Measurements from ENCODE around the gene PROM2.

Gene PROM2

DNA sequence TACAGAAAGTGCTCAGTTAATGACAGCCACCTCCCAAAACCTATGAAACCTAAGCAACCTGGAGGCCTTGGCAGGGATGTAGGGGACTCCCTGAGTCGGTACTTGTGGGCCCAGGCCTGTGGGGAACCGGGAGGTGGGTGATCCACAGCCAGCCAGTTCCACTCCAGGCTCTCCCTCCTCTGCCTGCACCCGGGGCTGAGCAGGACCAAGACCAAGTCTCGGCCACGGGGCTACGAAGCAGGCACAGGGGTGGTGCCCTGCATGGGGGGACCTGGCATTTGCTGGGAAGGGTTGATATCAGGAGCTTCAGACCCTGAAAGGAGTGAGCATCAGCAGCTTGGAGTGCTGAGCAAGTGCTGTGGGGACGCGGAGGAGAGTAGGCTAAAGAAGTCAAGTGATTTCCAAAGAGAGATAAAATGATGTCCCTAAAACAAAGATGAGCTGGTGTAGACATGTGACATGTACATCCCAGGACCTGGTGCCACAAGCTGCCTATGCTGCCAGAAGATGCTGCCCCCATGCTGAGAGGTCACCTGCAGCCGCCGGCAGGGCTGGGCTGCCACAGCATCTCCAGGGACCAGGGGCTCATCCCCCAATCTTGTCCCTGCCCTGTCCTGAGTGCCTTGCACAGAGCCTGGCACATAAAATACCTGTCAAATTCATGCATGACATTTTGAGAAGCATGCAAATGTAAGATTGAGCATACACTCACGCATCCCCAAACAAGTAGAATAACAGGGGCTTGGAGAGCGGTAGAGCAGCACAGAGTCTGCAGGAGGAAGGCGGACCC lies 44.4 kb downstream of the PROM2 start:
- no peak overlapping the region for H3K4me3 ChIP-seq (ENCODE audit: low read depth, low read length)
- no peak for DNase-seq (ENCODE audit: low read depth)
- no peak for TF ChIP-seq CTCF (IDR thresholded peaks at IDR 0.05; ENCODE audit: low read depth, low read length, missing control alignments)
- in situ Hi-C loops (cut with HindIII; ENCODE audit: low sequenced_read_pairs), result no loop called here

DNA sequence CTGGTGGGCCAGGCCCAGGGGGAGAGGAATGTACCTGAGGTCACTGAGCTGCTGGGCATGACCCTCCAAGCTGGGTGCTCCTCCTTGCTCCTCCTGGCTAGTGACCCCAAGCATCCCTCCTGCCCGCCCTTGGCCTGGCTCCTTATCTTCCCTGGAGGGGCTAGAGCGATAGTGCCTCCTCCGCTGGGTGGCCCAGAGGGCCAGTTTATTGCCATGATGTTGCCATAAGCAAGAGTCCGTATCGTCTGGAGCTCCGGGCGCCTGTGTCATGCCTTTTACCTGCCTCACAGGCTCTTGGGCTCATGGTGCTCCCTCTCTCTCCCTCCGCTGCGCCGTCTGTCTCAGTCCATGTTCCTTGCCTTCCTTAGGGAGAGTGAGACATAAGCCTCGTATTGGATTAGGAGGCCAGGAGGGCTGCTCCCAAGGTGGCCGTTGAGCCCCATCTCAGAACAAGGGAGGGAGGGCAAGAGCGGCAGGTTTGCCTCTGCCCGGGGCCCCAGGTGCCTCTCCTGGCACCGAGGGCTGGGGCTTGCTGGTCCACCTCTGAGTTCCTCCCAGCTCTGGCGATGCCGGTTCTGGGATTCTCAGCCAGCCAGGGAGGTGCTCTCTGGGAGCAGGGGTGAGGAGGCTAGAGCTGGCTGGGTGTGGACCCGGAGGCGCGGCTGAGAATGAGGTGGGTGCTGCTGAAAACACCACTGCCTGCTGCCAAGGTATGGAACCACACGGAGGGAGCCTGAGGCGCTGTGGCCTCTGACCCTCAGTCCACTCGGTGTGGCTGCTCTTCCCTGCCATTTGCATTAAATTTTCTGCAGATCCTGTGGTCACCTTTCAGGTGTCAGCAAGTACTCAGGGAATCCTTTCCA lies 45.5 kb downstream of the PROM2 start:
- no peak for DNase-seq (ENCODE audit: low read depth)
- TF ChIP-seq CTCF (IDR thresholded peaks at IDR 0.05; ENCODE audit: low read depth, low read length, missing control alignments), result no peak
- in situ Hi-C loops (cut with HindIII; ENCODE audit: low sequenced_read_pairs), result no loop called here
- no peak overlapping the region for H3K4me3 ChIP-seq (ENCODE audit: low read depth, low read length)

DNA sequence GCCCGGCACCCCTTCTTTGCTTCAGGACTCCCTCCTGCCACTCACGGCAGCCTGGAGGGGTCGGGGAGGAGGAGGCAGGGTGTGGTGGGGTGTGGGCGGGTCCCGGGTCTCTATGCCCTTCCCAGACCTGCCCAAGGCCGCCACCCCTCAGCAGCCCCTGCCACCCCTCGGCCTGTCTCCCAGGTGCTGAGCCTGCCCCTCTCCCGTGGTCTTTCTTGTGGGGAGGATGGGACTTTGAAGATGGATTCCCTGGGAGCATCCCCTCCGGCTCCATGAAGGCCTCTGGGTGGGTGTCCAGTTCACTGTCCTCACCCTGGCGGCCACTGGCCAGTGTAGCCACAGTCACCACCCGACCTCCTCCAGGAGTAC lies 46.1 kb downstream of the PROM2 start:
- no peak overlapping the region for H3K4me3 ChIP-seq (ENCODE audit: low read depth, low read length)
- TF ChIP-seq CTCF (IDR thresholded peaks at IDR 0.05; ENCODE audit: low read depth, low read length, missing control alignments), result no peak
- DNase-seq (ENCODE audit: low read depth), result no peak
- in situ Hi-C loops (cut with HindIII; ENCODE audit: low sequenced_read_pairs), result no loop called here

DNA sequence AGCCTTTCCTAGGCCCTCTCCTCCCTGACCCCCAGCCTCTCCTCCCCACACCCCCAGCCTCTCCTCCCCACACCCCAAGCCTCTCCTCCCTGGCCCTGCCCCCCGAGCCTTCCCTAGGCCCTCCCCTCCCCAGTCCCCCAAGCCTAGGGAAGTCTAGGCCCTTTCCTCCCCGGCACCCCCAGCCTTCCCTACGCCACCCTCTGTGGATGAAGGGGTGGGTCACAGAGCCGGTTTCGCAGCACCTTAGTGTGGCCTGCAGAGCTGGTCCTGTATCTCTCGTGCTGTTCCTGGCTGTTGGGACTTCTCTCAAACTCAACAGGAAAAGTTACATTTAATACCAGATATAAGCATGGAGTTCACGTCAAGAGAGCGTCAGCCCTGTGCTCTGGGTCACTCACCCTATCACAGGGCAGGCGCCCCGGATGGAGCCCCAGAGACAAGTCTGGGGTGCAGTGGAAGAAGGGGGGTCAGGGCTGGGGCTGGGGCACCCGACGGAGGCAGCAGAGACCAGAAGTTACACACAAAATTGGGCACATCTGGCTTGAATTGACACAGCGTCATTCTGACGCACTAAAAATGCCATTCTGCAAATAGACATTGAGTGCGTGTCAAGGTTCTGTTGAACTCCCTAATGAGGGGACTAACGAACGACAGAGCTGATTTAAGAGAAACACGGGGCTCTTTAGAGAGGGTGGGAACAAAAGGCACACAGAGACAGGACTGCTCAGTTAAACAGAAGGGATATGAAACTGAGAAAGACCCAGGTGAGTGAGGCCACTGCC lies 46.9 kb downstream of the PROM2 start:
- H3K4me3 ChIP-seq (ENCODE audit: low read depth, low read length), result no peak overlapping the region
- in situ Hi-C loops (cut with HindIII; ENCODE audit: low sequenced_read_pairs), result no loop called here
- no peak for DNase-seq (ENCODE audit: low read depth)
- TF ChIP-seq CTCF (IDR thresholded peaks at IDR 0.05; ENCODE audit: low read depth, low read length, missing control alignments), result no peak

GRCh38 chr2:95323347-95324155 lies 49.3 kb downstream of the PROM2 start:
- H3K4me3 ChIP-seq (ENCODE audit: low read depth, low read length), result no peak overlapping the region
- in situ Hi-C loops (cut with HindIII; ENCODE audit: low sequenced_read_pairs), result no loop called here
- DNase-seq (ENCODE audit: low read depth), result no peak
- TF ChIP-seq CTCF (IDR thresholded peaks at IDR 0.05; ENCODE audit: low read depth, low read length, missing control alignments), result peak; percentile 60

Measured in astrocyte of the cerebellum (primary cell).